Measurements from ENCODE around the gene TRIM44. TPM values are rescaled to one million over a fixed set of nuclear protein-coding genes. Genes with fewer than 3 reads are reported as not detected.

TRIM44 gene
- total and polyA plus RNA-seq, 2 donors (not counting 3 experiments of a cell fraction or from before 2014, with no cell fraction given) = 31.7 to 72.0 TPM

DNA sequence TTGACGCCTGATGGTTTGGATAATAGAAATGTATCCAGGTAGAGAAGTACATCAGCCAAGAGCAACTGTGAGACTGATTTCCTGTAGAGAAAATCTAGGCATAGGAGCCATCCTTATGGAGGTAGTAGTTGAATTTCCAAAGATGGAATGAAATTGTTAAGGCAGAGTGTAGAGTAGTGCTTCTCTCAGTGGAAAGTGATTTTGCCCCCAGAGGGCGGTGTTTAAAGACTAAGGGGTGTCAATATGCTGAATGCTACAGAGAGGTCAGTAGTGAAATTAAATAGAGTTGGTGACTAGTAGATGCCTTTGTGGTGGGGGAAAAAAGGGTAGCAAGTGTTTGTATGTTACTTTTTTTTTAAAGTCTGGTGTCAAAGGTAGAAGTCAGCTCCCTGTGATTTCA lies 54.5 kb downstream of the TRIM44 start:
- H3K36me3 ChIP-seq (ENCODE audit: control insufficient read depth in 2 of 2, extremely low read depth in 1 of 2, insufficient read depth in 2 of 2, low read length in 2 of 2) = no peaks in the 10 kb centered on the region
- no peaks in the 10 kb centered on the region for H3K9me1 ChIP-seq (replicated peaks; ENCODE audit: control insufficient read depth, extremely low read depth, insufficient read depth, low read length)
- TF ChIP-seq POLR2AphosphoS5 (IDR thresholded peaks at IDR 0.05; ENCODE audit: insufficient read depth, low read depth, low read length) (no peak), JUN (IDR thresholded peaks at IDR 0.05; ENCODE audit: borderline replicate concordance, insufficient read depth, insufficient read length, low read depth) (no peak), GATA2 (IDR thresholded peaks at IDR 0.05; ENCODE audit: insufficient read depth, insufficient read length, low read depth, low read length) (no peak), MYC (IDR thresholded peaks at IDR 0.05; ENCODE audit: low read depth, low read length) (no peak)
- H3K9me3 ChIP-seq (replicated peaks; ENCODE audit: control insufficient read depth, insufficient read depth, low read length) = no peaks in the 10 kb centered on the region
- H4K20me1 ChIP-seq (replicated peaks; ENCODE audit: control insufficient read depth, extremely low read depth, insufficient read depth, low read length) = peaks cover 4% of the 10 kb centered on the region
- no peaks in the 10 kb centered on the region for H3K27me3 ChIP-seq (ENCODE audit: control insufficient read depth in 2 of 2, insufficient read depth in 2 of 2, low read length in 2 of 2)
- dilution Hi-C loops (cut with MboI; ENCODE audit: extremely low pct_ligation_motif_present, low sequenced_read_pairs) (no loop called here), intact Hi-C loops (cut with micrococcal nuclease) (loop anchor here (10.0 kb wide), 1 partner anchor 418 kb away; no protein-coding TSS in a partner anchor)
- H3K9ac ChIP-seq (replicated peaks; ENCODE audit: extremely low read depth, insufficient read depth, low read length) = no peak overlapping the region
- H3K4me1 ChIP-seq (ENCODE audit: control insufficient read depth, extremely low read depth, insufficient read depth, low read length) = no peaks in the 10 kb centered on the region
- H3K4me2 ChIP-seq (ENCODE audit: insufficient read depth, low read length) = no peak overlapping the region
- no peak for FAIRE-seq
- DNase-seq (ENCODE audit: low read depth, low spot score) = no peak
- H3K27ac ChIP-seq (ENCODE audit: insufficient read depth, low read depth, low read length) = no peak overlapping the region
- H2AFZ ChIP-seq (ENCODE audit: low read depth, low read length) = no peak overlapping the region
- ChIA-PET CTCF (interaction anchor here (1.5 kb wide), 1 partner anchor 105 kb away, joined by 5 read pairs; no protein-coding TSS in a partner anchor), POLR2A (no interaction called here)
- H3K79me2 ChIP-seq (ENCODE audit: control insufficient read depth, insufficient read depth, low read length) = peaks cover 23% of the 10 kb centered on the region
- no TSS peak for BruUV-seq (replicated peaks)
- no peak overlapping the region for H3K4me3 ChIP-seq (replicated peaks in 1 of 3; ENCODE audit: insufficient read depth in 1 of 3, low read depth in 1 of 3, low read length in 3 of 3)

DNA sequence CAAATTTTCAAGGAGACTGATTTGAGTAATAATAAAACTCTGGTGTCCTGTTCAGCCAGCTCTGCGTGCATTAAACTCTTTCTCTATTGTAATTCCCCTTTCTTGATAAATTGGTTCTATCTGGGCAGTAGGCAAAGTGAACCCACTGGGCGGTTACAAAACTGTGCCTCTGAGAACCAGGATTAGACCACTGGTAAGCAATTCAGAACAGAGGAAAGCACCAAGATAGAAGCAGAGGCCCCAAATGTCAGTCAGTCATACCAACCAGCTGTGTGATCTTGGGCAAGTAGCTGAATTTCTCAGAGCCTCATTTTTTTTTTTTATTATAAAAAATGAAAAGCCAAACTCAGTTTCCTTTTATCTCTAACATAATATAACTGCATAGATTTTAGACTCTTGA lies 54.9 kb downstream of the TRIM44 start:
- FAIRE-seq (no peak), DNase-seq (ENCODE audit: low read depth, low spot score) (no peak)
- BruUV-seq (replicated peaks) = no TSS peak
- no peaks in the 10 kb centered on the region for H3K9me1 ChIP-seq (replicated peaks; ENCODE audit: control insufficient read depth, extremely low read depth, insufficient read depth, low read length)
- no peaks in the 10 kb centered on the region for H3K4me1 ChIP-seq (ENCODE audit: control insufficient read depth, extremely low read depth, insufficient read depth, low read length)
- H4K20me1 ChIP-seq (replicated peaks; ENCODE audit: control insufficient read depth, extremely low read depth, insufficient read depth, low read length) = peaks cover 5% of the 10 kb centered on the region
- intact Hi-C loops (cut with micrococcal nuclease) (loop anchor here (10.0 kb wide), 1 partner anchor 417 kb away; no protein-coding TSS in a partner anchor), dilution Hi-C loops (cut with MboI; ENCODE audit: extremely low pct_ligation_motif_present, low sequenced_read_pairs) (no loop called here)
- H3K9ac ChIP-seq (replicated peaks; ENCODE audit: extremely low read depth, insufficient read depth, low read length) = no peak overlapping the region
- H3K27ac ChIP-seq (ENCODE audit: insufficient read depth, low read depth, low read length) = no peak overlapping the region
- no peak overlapping the region for H3K4me2 ChIP-seq (ENCODE audit: insufficient read depth, low read length)
- H3K79me2 ChIP-seq (ENCODE audit: control insufficient read depth, insufficient read depth, low read length) = peaks cover 23% of the 10 kb centered on the region
- no peak for TF ChIP-seq POLR2A (IDR thresholded peaks at IDR 0.05; ENCODE audit: low read depth, low read length)
- TF ChIP-seq FOS (IDR thresholded peaks at IDR 0.05; ENCODE audit: borderline replicate concordance, insufficient read depth, low read length) = no peak
- TF ChIP-seq GATA2 (IDR thresholded peaks at IDR 0.05; ENCODE audit: insufficient read depth, insufficient read length, low read depth, low read length) = no peak
- TF ChIP-seq EZH2 (IDR thresholded peaks at IDR 0.05; ENCODE audit: borderline replicate concordance, low read depth, low read length, severe bottlenecking) = no peak
- no peak for TF ChIP-seq JUN (IDR thresholded peaks at IDR 0.05; ENCODE audit: borderline replicate concordance, insufficient read depth, insufficient read length, low read depth)
- TF ChIP-seq POLR2AphosphoS5 (IDR thresholded peaks at IDR 0.05; ENCODE audit: insufficient read depth, low read depth, low read length) = no peak
- TF ChIP-seq MYC (IDR thresholded peaks at IDR 0.05; ENCODE audit: low read depth, low read length) = no peak
- TF ChIP-seq, protein P1, sequence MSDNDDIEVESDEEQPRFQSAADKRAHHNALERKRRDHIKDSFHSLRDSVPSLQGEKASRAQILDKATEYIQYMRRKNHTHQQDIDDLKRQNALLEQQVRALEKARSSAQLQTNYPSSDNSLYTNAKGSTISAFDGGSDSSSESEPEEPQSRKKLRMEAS (IDR thresholded peaks at IDR 0.05; ENCODE audit: insufficient read depth, insufficient read length) = no peak
- TF ChIP-seq, protein P2, sequence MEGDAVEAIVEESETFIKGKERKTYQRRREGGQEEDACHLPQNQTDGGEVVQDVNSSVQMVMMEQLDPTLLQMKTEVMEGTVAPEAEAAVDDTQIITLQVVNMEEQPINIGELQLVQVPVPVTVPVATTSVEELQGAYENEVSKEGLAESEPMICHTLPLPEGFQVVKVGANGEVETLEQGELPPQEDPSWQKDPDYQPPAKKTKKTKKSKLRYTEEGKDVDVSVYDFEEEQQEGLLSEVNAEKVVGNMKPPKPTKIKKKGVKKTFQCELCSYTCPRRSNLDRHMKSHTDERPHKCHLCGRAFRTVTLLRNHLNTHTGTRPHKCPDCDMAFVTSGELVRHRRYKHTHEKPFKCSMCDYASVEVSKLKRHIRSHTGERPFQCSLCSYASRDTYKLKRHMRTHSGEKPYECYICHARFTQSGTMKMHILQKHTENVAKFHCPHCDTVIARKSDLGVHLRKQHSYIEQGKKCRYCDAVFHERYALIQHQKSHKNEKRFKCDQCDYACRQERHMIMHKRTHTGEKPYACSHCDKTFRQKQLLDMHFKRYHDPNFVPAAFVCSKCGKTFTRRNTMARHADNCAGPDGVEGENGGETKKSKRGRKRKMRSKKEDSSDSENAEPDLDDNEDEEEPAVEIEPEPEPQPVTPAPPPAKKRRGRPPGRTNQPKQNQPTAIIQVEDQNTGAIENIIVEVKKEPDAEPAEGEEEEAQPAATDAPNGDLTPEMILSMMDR (IDR thresholded peaks at IDR 0.05; ENCODE audit: extremely low read depth in 1 of 2, insufficient read depth in 1 of 2, low read depth in 1 of 2, low read length in 2 of 2) = no peak
- no peak overlapping the region for H2AFZ ChIP-seq (ENCODE audit: low read depth, low read length)
- ChIA-PET POLR2A (no interaction called here), CTCF (interaction anchor here (1.5 kb wide), 1 partner anchor 105 kb away, joined by 5 read pairs; no protein-coding TSS in a partner anchor)
- H3K9me3 ChIP-seq (replicated peaks; ENCODE audit: control insufficient read depth, insufficient read depth, low read length) = no peaks in the 10 kb centered on the region
- H3K27me3 ChIP-seq (ENCODE audit: control insufficient read depth in 2 of 2, insufficient read depth in 2 of 2, low read length in 2 of 2) = no peaks in the 10 kb centered on the region
- no peak overlapping the region for H3K4me3 ChIP-seq (replicated peaks in 1 of 3; ENCODE audit: insufficient read depth in 1 of 3, low read depth in 1 of 3, low read length in 3 of 3)
- no peaks in the 10 kb centered on the region for H3K36me3 ChIP-seq (ENCODE audit: control insufficient read depth in 2 of 2, extremely low read depth in 1 of 2, insufficient read depth in 2 of 2, low read length in 2 of 2)
